ENCODE data around the gene WDR4.

- TF ChIP-seq POLR2A (IDR thresholded peaks at IDR 0.05) (no peak), CTCF (IDR thresholded peaks at IDR 0.05) (no peak)
These were observed 43.6 kb upstream of the WDR4 start for GRCh38 chr21:42922918-42923317.
